ENCODE data around the gene NAT14.

NAT14 gene

DNA sequence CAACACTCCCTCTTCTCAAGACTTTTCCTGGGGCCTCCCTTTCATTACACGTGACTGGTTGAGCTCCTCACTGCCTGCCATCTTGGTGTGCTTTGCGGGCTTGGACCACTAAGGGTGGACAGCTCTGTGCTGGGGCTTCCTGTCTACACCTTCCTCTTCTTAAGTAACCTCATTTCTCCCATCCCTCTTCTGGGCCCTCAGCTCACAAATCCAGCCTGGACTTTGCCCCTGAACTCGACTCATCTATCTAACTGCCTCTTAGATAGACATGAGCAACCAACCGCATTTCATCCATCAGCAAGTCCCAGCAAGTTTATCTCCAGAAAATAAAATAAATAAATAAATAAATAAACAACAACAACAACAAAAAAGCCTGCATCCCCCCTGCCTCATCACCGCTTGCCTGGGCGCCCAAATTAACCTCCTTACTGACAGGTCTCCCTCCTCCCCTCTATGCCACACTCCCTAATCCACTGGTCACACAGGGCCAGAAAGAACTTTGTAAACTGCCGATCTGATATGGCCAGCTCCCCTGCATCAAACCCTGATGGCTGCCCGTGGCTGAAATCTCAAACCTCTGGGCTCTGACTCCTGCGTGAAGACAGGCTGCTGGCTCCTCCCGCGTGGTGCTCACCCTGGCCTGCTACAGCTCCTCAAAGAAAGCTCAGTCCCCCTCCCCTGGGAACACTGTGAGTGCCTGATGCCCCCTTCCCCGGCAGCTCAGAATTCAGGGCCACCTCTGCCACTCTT lies 31.3 kb upstream of the NAT14 start:
- peak overlapping the region; percentile 46 for H3K27ac ChIP-seq
- DNase-seq (ENCODE audit: low spot score), result no peak
- ChIA-PET POLR2A (ENCODE audit: low non-redundant PET) (interaction anchor here (0.5 kb wide), 1 partner anchor 214 kb away, joined by 3 read pairs; no protein-coding TSS in a partner anchor), CTCF (interaction anchor here (0.5 to 3.6 kb wide), 5 partner anchors 14 to 313 kb away, joined by 3 to 11 read pairs (median 3); no protein-coding TSS in a partner anchor)
- TF ChIP-seq CTCF (conservative IDR thresholded peaks at IDR 0.05; ENCODE audit: low read depth), result no peak

DNA sequence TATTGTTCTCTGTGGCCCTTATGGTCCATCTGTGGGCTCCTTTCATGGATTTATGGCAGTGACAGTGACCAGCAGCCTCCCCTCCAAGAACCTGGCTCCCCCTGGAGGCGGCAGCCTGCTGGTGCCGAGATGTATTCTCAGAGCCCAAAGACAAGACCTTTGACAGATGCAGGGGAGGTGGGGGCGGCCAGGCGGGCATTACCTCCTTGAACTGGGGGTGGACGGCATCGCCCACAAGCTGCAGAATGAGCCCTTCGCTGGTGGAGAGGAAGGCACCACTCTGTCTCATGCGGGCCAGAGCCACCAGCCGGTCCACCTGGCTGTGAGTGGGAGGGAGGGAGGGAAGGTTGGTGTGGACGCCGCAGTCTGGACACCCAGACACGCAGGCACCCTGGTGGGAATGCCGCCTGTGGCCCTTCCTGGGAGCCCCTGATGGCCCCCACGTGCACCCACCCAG lies 30.2 kb upstream of the NAT14 start:
- H3K27ac ChIP-seq, result no peak overlapping the region
- CTCF ChIA-PET, result no interaction called here
- TF ChIP-seq CTCF (conservative IDR thresholded peaks at IDR 0.05; ENCODE audit: low read depth), result peak; percentile 73
- POLR2A ChIA-PET (ENCODE audit: low non-redundant PET), result interaction anchor here (0.5 kb wide), 1 partner anchor 79 kb away, joined by 6 read pairs; no protein-coding TSS in a partner anchor
- peak; percentile 42 for DNase-seq (ENCODE audit: low spot score)

DNA sequence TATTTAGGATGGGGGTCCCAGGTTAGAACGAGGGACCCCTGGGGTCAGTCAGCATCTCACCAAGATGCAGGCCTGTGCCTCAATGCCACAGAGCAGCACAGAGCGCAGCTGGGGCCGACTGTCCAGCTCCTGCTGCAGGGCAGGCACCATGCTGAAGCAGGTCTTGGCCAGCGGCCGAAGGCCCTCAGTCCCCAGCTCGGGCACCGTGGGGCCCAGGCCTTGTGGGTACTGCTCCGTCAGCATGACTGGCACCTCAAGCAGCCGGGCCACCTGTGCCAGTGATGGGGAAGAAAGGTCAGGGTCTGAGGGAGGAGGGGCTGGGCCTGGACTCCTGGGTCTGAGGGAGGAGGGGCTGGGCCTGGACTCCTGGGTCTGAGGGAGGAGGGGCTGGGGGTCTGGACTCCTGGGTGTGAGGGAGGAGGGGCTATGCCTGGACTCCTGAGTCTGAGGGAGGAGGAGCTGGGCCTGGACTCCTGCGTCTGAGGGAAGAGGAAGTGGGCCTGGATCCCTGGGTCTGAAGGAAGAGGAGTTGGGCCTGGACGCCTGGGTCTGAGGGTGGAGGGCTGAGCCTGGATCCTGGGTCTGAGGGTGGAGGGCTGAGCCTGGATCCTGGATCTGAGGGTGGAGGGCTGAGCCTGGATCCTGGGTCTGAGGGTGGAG lies 29.3 kb upstream of the NAT14 start:
- no peak overlapping the region for H3K27ac ChIP-seq
- TF ChIP-seq CTCF (conservative IDR thresholded peaks at IDR 0.05; ENCODE audit: low read depth), result no peak
- CTCF ChIA-PET, result no interaction called here
- DNase-seq (ENCODE audit: low spot score), result no peak
- POLR2A ChIA-PET (ENCODE audit: low non-redundant PET), result interaction anchor here (0.5 kb wide), 1 partner anchor 80 kb away, joined by 6 read pairs; no protein-coding TSS in a partner anchor

GRCh38 chr19:55456347-55456746 lies 28.6 kb upstream of the NAT14 start:
- ChIA-PET POLR2A (ENCODE audit: low non-redundant PET) (no interaction called here), CTCF (no interaction called here)
- DNase-seq (ENCODE audit: low spot score), result no peak
- TF ChIP-seq CTCF (conservative IDR thresholded peaks at IDR 0.05; ENCODE audit: low read depth), result no peak
- H3K27ac ChIP-seq, result peak overlapping the region; percentile 57

DNA sequence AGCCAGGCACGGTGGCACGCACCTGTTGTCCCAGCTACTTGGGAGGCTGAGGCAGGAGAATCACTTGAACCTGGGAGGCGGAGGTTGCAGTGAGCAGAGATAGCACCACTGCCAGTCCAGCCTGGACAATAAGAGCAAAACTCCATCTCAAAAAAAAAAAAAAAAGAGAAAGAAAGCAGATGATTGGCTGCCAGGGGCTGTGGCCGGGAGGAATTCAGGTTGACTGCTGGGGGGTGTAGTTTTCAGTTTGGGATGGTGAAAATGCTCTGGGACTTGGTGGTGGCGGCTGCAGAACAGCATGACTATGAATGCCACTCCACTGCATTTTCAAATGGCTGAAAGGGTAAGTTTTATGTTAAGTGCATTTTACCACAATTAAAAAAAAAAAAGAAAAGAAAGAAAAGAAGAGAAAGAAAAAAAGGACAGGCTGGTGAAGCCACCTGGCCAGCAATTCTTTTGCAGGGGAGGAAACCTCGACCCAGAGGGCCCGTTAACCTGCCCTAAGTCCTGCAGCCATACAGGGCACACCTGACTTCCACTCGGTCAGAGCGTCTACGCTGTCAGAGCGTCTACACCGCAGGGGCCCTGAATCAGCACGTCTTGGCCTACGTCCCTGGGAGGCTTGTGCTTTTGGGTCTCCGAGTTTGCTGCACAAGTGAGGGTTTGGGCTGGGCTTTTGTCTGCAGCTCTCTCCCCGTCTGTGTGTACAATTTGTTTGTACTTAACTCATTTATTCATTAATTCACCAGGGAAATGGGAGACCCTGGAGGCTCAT lies 27.1 kb upstream of the NAT14 start:
- no peak for DNase-seq (ENCODE audit: low spot score)
- H3K27ac ChIP-seq, result peak overlapping the region; percentile 57
- ChIA-PET CTCF (interaction anchor here (1.6 kb wide), 1 partner anchor 10 kb away, joined by 9 read pairs; no protein-coding TSS in a partner anchor), POLR2A (ENCODE audit: low non-redundant PET) (no interaction called here)
- no peak for TF ChIP-seq CTCF (conservative IDR thresholded peaks at IDR 0.05; ENCODE audit: low read depth)

- ChIA-PET POLR2A (ENCODE audit: low non-redundant PET) (no interaction called here), CTCF (interaction anchor here (1.6 kb wide), 1 partner anchor 8 kb away, joined by 9 read pairs; no protein-coding TSS in a partner anchor)
- DNase-seq (ENCODE audit: low spot score), result no peak
- no peak for TF ChIP-seq CTCF (conservative IDR thresholded peaks at IDR 0.05; ENCODE audit: low read depth)
- peak overlapping the region; percentile 57 for H3K27ac ChIP-seq
Measured at GRCh38 chr19:55459551-55459949, 25.4 kb upstream of the NAT14 start.

Measured in RWPE1 (cell line).